H9 (cell line): ENCODE measurements around the gene IFT122. TPM values are rescaled to one million over a fixed set of nuclear protein-coding genes. Genes with fewer than 3 reads are reported as not detected.

Experiments used
- DNase-seq: peaks from one replicate; pipeline ENCODE4 v3.0.0-alpha.2; 2017
- H2AFZ ChIP-seq: one replicate; pipeline ENCODE4 v1.6.1; 2013; ENCODE audit warnings: mild to moderate bottlenecking, low read length, control low read depth, moderate library complexity
- H2AK5ac ChIP-seq: 2 replicates; pipeline ENCODE4 v1.6.1; 2013; ENCODE audit warnings: low read length, control low read depth, mixed read lengths; ENCODE audit not compliant: insufficient read length
- H2BK120ac ChIP-seq: one replicate; pipeline ENCODE4 v1.6.1; 2013; ENCODE audit warnings: low read depth, mild to moderate bottlenecking, low read length, control low read depth, inconsistent platforms; ENCODE audit not compliant: poor library complexity, severe bottlenecking
- H2BK12ac ChIP-seq: 2 replicates; pipeline ENCODE4 v1.6.1; 2013; ENCODE audit warnings: low read length, control low read depth, mixed read lengths, low read depth; ENCODE audit not compliant: insufficient read length
- H2BK15ac ChIP-seq: 2 replicates; pipeline ENCODE4 v1.6.1; 2013; ENCODE audit warnings: low read depth, low read length, control low read depth
- H2BK20ac ChIP-seq: one replicate; pipeline ENCODE4 v1.6.1; 2013; ENCODE audit warnings: low read depth, mild to moderate bottlenecking, low read length, control low read depth, inconsistent platforms; ENCODE audit not compliant: poor library complexity, severe bottlenecking
- H2BK5ac ChIP-seq: 2 replicates; pipeline ENCODE4 v1.6.1; 2013; ENCODE audit warnings: low read length, control low read depth, mixed read lengths; ENCODE audit not compliant: insufficient read length
- H3K14ac ChIP-seq: 2 replicates; pipeline ENCODE4 v1.6.1; 2013; ENCODE audit warnings: low read length, control low read depth; ENCODE audit not compliant: insufficient read depth
- H3K18ac ChIP-seq: 2 replicates; pipeline ENCODE4 v1.6.1; 2013; ENCODE audit warnings: low read depth, mild to moderate bottlenecking, mixed read lengths, low read length, control low read depth; ENCODE audit not compliant: insufficient read length
- H3K23ac ChIP-seq: 2 replicates; pipeline ENCODE4 v1.6.1; 2013; ENCODE audit warnings: low read length, control low read depth, mixed read lengths, low read depth; ENCODE audit not compliant: insufficient read length
- H3K23me2 ChIP-seq: 2 replicates; pipeline ENCODE4 v1.6.1; 2013; ENCODE audit warnings: low read depth, mild to moderate bottlenecking, mixed read lengths, low read length, control low read depth; ENCODE audit not compliant: insufficient read length, poor library complexity, severe bottlenecking
- H3K27ac ChIP-seq: 2 replicates; pipeline ENCODE4 v1.5.1; 2013; ENCODE audit warnings: low read length, control low read depth, mixed read lengths, low read depth; ENCODE audit not compliant: insufficient read length
- H3K27me3 ChIP-seq: 2 replicates; pipeline ENCODE4 v1.6.1; 2013; ENCODE audit warnings: low read length, control low read depth, inconsistent platforms; ENCODE audit not compliant: insufficient read depth
- H3K4ac ChIP-seq: 2 replicates; pipeline ENCODE4 v1.6.1; 2013; ENCODE audit warnings: low read depth, mild to moderate bottlenecking, control low read depth, inconsistent platforms, low read length, moderate library complexity
- H3K4me1 ChIP-seq: 2 replicates; pipeline ENCODE4 v1.6.1; 2013; ENCODE audit warnings: low read length, control low read depth, inconsistent platforms; ENCODE audit not compliant: insufficient read depth
- H3K4me2 ChIP-seq: 2 replicates; pipeline ENCODE4 v1.6.1; 2013; ENCODE audit warnings: low read length, control low read depth, mixed read lengths; ENCODE audit not compliant: insufficient read length, insufficient read depth
- H3K56ac ChIP-seq: 2 replicates; pipeline ENCODE4 v1.6.1; 2013; ENCODE audit warnings: low read depth, mild to moderate bottlenecking, mixed read lengths, low read length, control low read depth; ENCODE audit not compliant: insufficient read length
- H3K79me1 ChIP-seq: 2 replicates; pipeline ENCODE4 v1.6.1; 2013; ENCODE audit warnings: low read depth, mild to moderate bottlenecking, moderate library complexity, low read length, control low read depth, inconsistent platforms; ENCODE audit not compliant: insufficient read depth, poor library complexity, severe bottlenecking
- H3K79me2 ChIP-seq: 2 replicates; pipeline ENCODE4 v1.6.1; 2013; ENCODE audit warnings: low read length, control low read depth, inconsistent platforms; ENCODE audit not compliant: insufficient read depth
- H3K9ac ChIP-seq: 2 replicates; pipeline ENCODE4 v1.6.1; 2013; ENCODE audit warnings: low read length, control low read depth, mixed read lengths; ENCODE audit not compliant: insufficient read length; ENCODE audit errors: extremely low read depth
- H3K9me3 ChIP-seq: one replicate; pipeline ENCODE4 v1.6.1; 2013; ENCODE audit warnings: low read depth, low read length, inconsistent platforms; ENCODE audit not compliant: control insufficient read depth
- H3T11ph ChIP-seq: one replicate; pipeline ENCODE4 v1.6.1; 2013; ENCODE audit warnings: mild to moderate bottlenecking, low read length, control low read depth, inconsistent platforms
- H4K20me1 ChIP-seq: one replicate; pipeline ENCODE4 v1.6.1; 2013; ENCODE audit not compliant: control insufficient read depth, insufficient read length, insufficient read depth
- H4K5ac ChIP-seq: 2 replicates; pipeline ENCODE4 v1.6.1; 2013; ENCODE audit warnings: low read depth, mild to moderate bottlenecking, mixed read lengths, low read length, control low read depth; ENCODE audit not compliant: insufficient read length
- H4K8ac ChIP-seq: replicated peaks from 2 replicates; pipeline ENCODE4 v1.6.1; 2013; ENCODE audit warnings: low read length, control low read depth, mixed read lengths, low read depth; ENCODE audit not compliant: insufficient read length
- H4K91ac ChIP-seq: 2 replicates; pipeline ENCODE4 v1.6.1; 2013; ENCODE audit warnings: low read depth, mild to moderate bottlenecking, moderate library complexity, mixed read lengths, low read length, control low read depth; ENCODE audit not compliant: insufficient read length
- H3K27ac Mint-ChIP-seq, 3 experiments: 2 replicates in 2 of 3; 3 replicates in 1 of 3; pipeline ENCODE4 v1.8.0; 2020 to 2021; ENCODE audit warnings: mixed read lengths in 3 of 3, mild to moderate bottlenecking in 1 of 3, moderate library complexity in 1 of 3
- H3K27me3 Mint-ChIP-seq: 2 replicates; pipeline ENCODE4 v1.8.0; 2021; ENCODE audit warnings: low read depth, mild to moderate bottlenecking, moderate library complexity, mixed read lengths
- H3K36me3 Mint-ChIP-seq, 3 experiments: 2 replicates in 2 of 3; 3 replicates in 1 of 3; pipeline ENCODE4 v1.8.0; 2020 to 2021; ENCODE audit warnings: low read depth in 3 of 3, mixed read lengths in 3 of 3; ENCODE audit not compliant: insufficient read depth in 1 of 3
- H3K4me1 Mint-ChIP-seq, 2 experiments: 2 replicates each; pipeline ENCODE4 v1.8.0; 2020; ENCODE audit warnings: mixed read lengths in 2 of 2
- H3K4me3 Mint-ChIP-seq, 2 experiments: 2 replicates in 1 of 2; 3 replicates in 1 of 2; pipeline ENCODE4 v1.8.0; 2020 to 2021; ENCODE audit warnings: mild to moderate bottlenecking in 2 of 2, mixed read lengths in 2 of 2, moderate library complexity in 1 of 2
- H3K9me3 Mint-ChIP-seq, 2 experiments: 2 replicates in 1 of 2; 3 replicates in 1 of 2; pipeline ENCODE4 v1.8.0; 2020; ENCODE audit warnings: mild to moderate bottlenecking in 2 of 2, mixed read lengths in 2 of 2, moderate library complexity in 1 of 2
- WGBS: extraction: QIAGEN DNeasy Blood & Tissue Kit; methylation state at CpG from one replicate; pipeline ENCODE4 v1.1.7; 2013; ENCODE audit warnings: missing lambda C conversion rate, low lambda C conversion rate, mixed read lengths; ENCODE audit not compliant: insufficient read length; ENCODE audit errors: extremely low coverage; 5-methylcytosine and 5-hydroxymethylcytosine counted together
- total RNA-seq: library from RNA; stranded (reverse); gene quantifications from 2 replicates; pipeline ENCODE4 v1.2.1, GENCODE V29; 2021
- TF ChIP-seq, protein P1 (sequence below): fragments of 200-600 bp; sonication (generic); conservative IDR thresholded peaks from 3 replicates; pipeline ENCODE4 v1.8.0; 2021; ENCODE audit warnings: antibody characterized with exemption, mild to moderate bottlenecking

IFT122 gene
- total RNA-seq, 1 experiment from 2014 or later: 19.3 TPM

DNA sequence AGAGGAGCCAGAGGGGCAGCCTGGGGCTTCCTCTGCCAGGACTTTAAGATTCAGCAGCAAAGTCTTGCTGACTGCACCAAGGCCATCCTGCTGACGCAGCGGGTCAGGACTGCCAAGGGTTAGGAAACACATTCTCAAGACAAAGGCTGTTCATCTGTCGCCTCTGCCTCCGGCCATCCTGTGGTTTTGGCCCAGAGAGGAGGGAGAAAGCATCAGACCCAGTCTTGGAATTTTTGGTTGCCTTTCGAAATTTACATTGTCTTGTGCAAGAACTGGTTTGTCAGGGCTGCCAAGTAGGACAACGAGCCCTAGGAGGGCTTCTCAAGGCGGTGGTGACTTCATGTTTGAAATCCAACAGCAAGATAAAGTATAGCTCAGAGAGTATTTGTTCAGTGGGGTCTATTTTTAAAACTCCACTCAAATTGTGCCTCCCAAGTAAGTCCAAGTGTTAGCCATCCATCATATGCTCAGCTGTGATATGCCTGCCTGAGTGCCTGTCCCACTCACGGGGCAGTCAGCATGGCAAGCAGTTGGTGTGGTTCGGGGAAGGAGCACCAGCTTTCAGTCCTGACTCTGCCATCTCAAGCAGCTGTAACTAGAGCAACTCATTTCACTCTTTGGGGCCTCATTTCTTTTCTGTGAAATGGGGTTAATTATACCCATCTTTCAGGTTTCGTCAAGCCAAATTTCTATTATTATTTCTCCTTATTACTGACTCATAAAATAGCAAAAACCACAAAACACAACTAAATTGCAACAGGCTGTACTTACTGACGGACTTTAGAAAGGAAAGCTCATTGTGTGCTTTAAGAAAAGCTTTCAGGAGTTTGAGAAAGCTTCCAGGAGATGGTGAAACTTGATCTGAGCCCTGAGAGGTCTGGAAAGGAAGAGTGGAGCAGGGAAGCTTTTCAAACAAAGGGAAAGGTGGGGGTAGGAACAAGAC, 46.0 kb downstream of the IFT122 start:
- peaks cover 2 to 25% (median 15%) of the 10 kb centered on the region in 3 experiments; a peak in 5 of 7 replicates for H3K36me3 Mint-ChIP-seq
- peaks cover 52 to 58% of the 10 kb centered on the region in 2 experiments for H3K4me1 Mint-ChIP-seq
- H3K9me3 Mint-ChIP-seq: no peaks in the 10 kb centered on the region; a peak in 1 of 5 replicates
- Histone ChIP-seq H4K5ac (no peak overlapping the region), H4K91ac (no peak overlapping the region), H3T11ph (no peak overlapping the region), H3K9ac (no peak overlapping the region), H3K9me3 (no peaks in the 10 kb centered on the region), H3K79me1 (no peaks in the 10 kb centered on the region), H3K18ac (peak overlapping the region; percentile 45), H3K27ac (no peak overlapping the region), H2BK5ac (no peak overlapping the region), H3K56ac (no peak overlapping the region), H2AFZ (no peak overlapping the region), H2BK20ac (no peak overlapping the region), H2AK5ac (no peak overlapping the region), H3K14ac (no peak overlapping the region), H2BK12ac (no peak overlapping the region), H3K4ac (no peak overlapping the region), H3K4me2 (no peak overlapping the region), H4K20me1 (no peaks in the 10 kb centered on the region), H3K23ac (no peak overlapping the region), H2BK15ac (no peak overlapping the region), H4K8ac (no peak overlapping the region), H3K23me2 (no peaks in the 10 kb centered on the region), H3K4me1 (peaks cover 11% of the 10 kb centered on the region; the same call in 1 of the 2 replicates), H3K79me2 (no peaks in the 10 kb centered on the region), H2BK120ac (no peak overlapping the region), H3K27me3 (no peaks in the 10 kb centered on the region)
- peak overlapping the region in 1 of 2 experiments; percentile 11; a peak in 2 of 5 replicates for H3K4me3 Mint-ChIP-seq
- WGBS: no CpG with 5 or more reads among the region's 11 CpGs
- no peaks in the 10 kb centered on the region for H3K27me3 Mint-ChIP-seq
- DNase-seq: no peak
- TF ChIP-seq, protein P1, sequence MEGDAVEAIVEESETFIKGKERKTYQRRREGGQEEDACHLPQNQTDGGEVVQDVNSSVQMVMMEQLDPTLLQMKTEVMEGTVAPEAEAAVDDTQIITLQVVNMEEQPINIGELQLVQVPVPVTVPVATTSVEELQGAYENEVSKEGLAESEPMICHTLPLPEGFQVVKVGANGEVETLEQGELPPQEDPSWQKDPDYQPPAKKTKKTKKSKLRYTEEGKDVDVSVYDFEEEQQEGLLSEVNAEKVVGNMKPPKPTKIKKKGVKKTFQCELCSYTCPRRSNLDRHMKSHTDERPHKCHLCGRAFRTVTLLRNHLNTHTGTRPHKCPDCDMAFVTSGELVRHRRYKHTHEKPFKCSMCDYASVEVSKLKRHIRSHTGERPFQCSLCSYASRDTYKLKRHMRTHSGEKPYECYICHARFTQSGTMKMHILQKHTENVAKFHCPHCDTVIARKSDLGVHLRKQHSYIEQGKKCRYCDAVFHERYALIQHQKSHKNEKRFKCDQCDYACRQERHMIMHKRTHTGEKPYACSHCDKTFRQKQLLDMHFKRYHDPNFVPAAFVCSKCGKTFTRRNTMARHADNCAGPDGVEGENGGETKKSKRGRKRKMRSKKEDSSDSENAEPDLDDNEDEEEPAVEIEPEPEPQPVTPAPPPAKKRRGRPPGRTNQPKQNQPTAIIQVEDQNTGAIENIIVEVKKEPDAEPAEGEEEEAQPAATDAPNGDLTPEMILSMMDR: no peak
- peak overlapping the region; percentile 23 to 88 (median 81); a peak in 6 of 7 replicates for H3K27ac Mint-ChIP-seq
